ENCODE results near the gene CAMTA2. TPM values are rescaled to one million over a fixed set of nuclear protein-coding genes. Genes with fewer than 3 reads are reported as not detected.

CAMTA2 gene
- total RNA-seq, 1 experiment from 2014 or later: 9.2 TPM

DNA sequence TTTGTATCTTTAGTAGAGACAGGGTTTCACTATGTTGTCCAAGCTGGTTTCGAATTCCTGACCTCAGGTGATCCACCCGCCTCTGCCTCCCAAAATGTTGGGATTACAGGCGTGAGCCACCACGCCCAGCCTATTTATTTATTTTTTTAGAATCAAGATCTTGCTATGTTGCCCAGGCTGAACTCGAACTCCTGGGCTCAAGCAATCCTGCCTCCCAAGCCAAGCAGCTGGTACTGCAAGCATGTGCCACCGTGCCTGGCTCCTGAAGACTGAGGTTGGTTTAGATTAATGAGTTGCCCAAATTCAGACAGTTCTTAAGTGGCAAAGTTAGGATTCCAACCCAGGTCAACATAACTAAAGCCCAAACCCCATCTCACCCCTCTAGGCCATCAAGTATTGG lies 39.8 kb upstream of the CAMTA2 start:
- Mint-ChIP-seq H3K9me3 (no peaks in the 10 kb centered on the region), H3K4me3 (no peak overlapping the region), H3K27ac (no peak overlapping the region), H3K4me1 (no peaks in the 10 kb centered on the region), H3K27me3 (ENCODE audit: low read depth) (peaks cover 10% of the 10 kb centered on the region), H3K36me3 (peaks cover 13% of the 10 kb centered on the region)
- ATAC-seq (no peak), DNase-seq (ENCODE audit: low spot score) (no peak)
- ChIA-PET POLR2A (no interaction called here), CTCF (interaction anchor here (0.7 to 1.4 kb wide), 2 partner anchors 35 to 118 kb away, joined by 4 to 6 read pairs; no protein-coding TSS in a partner anchor)
- TF ChIP-seq ZNF121 (CRISPR knock-in tag; IDR thresholded peaks at IDR 0.05) (peak; percentile 87), TCF7 (CRISPR knock-in tag; IDR thresholded peaks at IDR 0.05; ENCODE audit: low read depth) (no peak)

DNA sequence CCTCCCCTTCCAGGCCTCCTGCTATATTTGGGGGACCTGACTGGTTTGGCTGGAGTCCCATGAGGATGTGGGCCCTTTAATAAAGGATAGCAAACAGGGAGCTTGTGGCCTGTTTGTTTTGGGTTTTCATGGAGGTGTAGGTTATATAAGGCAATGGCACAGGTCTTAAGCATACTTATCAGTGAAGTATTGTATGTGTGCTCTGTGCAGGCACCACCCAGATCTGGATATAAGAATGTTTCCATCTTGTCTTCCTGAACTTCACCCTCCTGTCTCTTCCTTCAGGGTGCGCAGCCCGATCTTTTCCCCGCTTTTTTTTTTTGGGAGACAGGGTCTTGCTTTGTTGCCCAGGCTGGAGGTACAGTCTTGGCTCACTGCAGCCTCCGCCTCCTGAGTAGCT lies 37.1 kb upstream of the CAMTA2 start:
- Mint-ChIP-seq H3K9me3 (no peaks in the 10 kb centered on the region), H3K27ac (no peak overlapping the region), H3K27me3 (ENCODE audit: low read depth) (no peaks in the 10 kb centered on the region), H3K4me1 (no peaks in the 10 kb centered on the region), H3K36me3 (peaks cover 36% of the 10 kb centered on the region), H3K4me3 (no peak overlapping the region)
- DNase-seq (ENCODE audit: low spot score) (no peak), ATAC-seq (no peak)
- TF ChIP-seq, protein P1, sequence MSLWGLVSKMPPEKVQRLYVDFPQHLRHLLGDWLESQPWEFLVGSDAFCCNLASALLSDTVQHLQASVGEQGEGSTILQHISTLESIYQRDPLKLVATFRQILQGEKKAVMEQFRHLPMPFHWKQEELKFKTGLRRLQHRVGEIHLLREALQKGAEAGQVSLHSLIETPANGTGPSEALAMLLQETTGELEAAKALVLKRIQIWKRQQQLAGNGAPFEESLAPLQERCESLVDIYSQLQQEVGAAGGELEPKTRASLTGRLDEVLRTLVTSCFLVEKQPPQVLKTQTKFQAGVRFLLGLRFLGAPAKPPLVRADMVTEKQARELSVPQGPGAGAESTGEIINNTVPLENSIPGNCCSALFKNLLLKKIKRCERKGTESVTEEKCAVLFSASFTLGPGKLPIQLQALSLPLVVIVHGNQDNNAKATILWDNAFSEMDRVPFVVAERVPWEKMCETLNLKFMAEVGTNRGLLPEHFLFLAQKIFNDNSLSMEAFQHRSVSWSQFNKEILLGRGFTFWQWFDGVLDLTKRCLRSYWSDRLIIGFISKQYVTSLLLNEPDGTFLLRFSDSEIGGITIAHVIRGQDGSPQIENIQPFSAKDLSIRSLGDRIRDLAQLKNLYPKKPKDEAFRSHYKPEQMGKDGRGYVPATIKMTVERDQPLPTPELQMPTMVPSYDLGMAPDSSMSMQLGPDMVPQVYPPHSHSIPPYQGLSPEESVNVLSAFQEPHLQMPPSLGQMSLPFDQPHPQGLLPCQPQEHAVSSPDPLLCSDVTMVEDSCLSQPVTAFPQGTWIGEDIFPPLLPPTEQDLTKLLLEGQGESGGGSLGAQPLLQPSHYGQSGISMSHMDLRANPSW (CRISPR knock-in tag; conservative IDR thresholded peaks at IDR 0.05; ENCODE audit: low read depth): no peak
- no peak for TF ChIP-seq ZNF219 (CRISPR knock-in tag; IDR thresholded peaks at IDR 0.05; ENCODE audit: borderline replicate concordance)
- TF ChIP-seq JAZF1 (CRISPR knock-in tag; IDR thresholded peaks at IDR 0.05): no peak
- TF ChIP-seq SOX15 (CRISPR knock-in tag; IDR thresholded peaks at IDR 0.05): no peak
- no peak for TF ChIP-seq RELA (CRISPR knock-in tag; IDR thresholded peaks at IDR 0.05; ENCODE audit: borderline replicate concordance)
- no peak for TF ChIP-seq KAT7 (CRISPR knock-in tag; IDR thresholded peaks at IDR 0.05; ENCODE audit: borderline replicate concordance)
- TF ChIP-seq SMAD3 (CRISPR knock-in tag; IDR thresholded peaks at IDR 0.05; ENCODE audit: borderline replicate concordance): no peak
- no peak for TF ChIP-seq IRF2 (CRISPR knock-in tag; IDR thresholded peaks at IDR 0.05; ENCODE audit: borderline replicate concordance, low read depth)
- POLR2A ChIA-PET: no interaction called here
- CTCF ChIA-PET: no interaction called here

DNA sequence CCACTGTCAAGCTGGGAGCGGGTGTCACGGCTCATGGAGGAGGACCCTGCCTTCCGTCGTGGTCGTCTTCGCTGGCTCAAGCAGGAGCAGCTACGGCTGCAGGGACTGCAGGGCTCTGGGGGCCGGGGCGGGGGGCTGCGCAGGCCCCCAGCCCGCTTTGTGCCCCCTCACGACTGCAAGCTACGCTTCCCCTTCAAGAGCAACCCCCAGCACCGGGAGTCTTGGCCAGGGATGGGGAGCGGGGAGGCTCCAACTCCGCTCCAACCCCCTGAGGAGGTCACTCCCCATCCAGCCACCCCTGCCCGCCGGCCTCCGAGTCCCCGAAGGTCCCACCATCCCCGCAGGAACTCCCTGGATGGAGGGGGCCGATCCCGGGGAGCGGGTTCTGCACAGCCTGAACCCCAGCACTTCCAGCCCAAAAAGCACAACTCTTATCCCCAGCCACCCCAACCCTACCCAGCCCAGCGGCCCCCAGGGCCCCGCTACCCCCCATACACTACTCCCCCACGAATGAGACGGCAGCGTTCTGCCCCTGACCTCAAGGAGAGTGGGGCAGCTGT lies 36.2 kb upstream of the CAMTA2 start:
- Mint-ChIP-seq H3K9me3 (no peaks in the 10 kb centered on the region), H3K27me3 (ENCODE audit: low read depth) (no peaks in the 10 kb centered on the region), H3K36me3 (peaks cover 36% of the 10 kb centered on the region), H3K27ac (peak overlapping the region; percentile 70; the same call in 1 of the 2 replicates), H3K4me1 (no peaks in the 10 kb centered on the region), H3K4me3 (no peak overlapping the region)
- ChIA-PET POLR2A (no interaction called here), CTCF (no interaction called here)
- no peak for DNase-seq (ENCODE audit: low spot score)
- TF ChIP-seq NFYB (CRISPR knock-in tag; conservative IDR thresholded peaks at IDR 0.05; ENCODE audit: low read depth) (no peak), ZNF121 (CRISPR knock-in tag; IDR thresholded peaks at IDR 0.05) (no peak), ATF6 (CRISPR knock-in tag; IDR thresholded peaks at IDR 0.05) (no peak)
- no peak for ATAC-seq

- POLR2A ChIA-PET: no interaction called here
- ATAC-seq: no peak
- no peak for DNase-seq (ENCODE audit: low spot score)
- Mint-ChIP-seq H3K4me3 (no peak overlapping the region), H3K27ac (no peak overlapping the region), H3K4me1 (no peaks in the 10 kb centered on the region), H3K36me3 (peaks cover 36% of the 10 kb centered on the region), H3K9me3 (no peaks in the 10 kb centered on the region), H3K27me3 (ENCODE audit: low read depth) (no peaks in the 10 kb centered on the region)
- CTCF ChIA-PET: interaction anchor here (0.7 to 1.7 kb wide), 2 partner anchors 9 to 42 kb away, joined by 6 read pairs; no protein-coding TSS in a partner anchor
- TF ChIP-seq TP53 (CRISPR knock-in tag; IDR thresholded peaks at IDR 0.05) (no peak), HMGXB4 (CRISPR knock-in tag; IDR thresholded peaks at IDR 0.05) (no peak), AR (CRISPR knock-in tag; IDR thresholded peaks at IDR 0.05) (no peak), SOX15 (CRISPR knock-in tag; IDR thresholded peaks at IDR 0.05) (no peak), MYBL2 (CRISPR knock-in tag; IDR thresholded peaks at IDR 0.05) (no peak), FOXK1 (CRISPR knock-in tag; IDR thresholded peaks at IDR 0.05) (no peak), MXD4 (CRISPR knock-in tag; IDR thresholded peaks at IDR 0.05; ENCODE audit: borderline replicate concordance) (no peak), ESRRA (CRISPR knock-in tag; IDR thresholded peaks at IDR 0.05; ENCODE audit: borderline replicate concordance) (no peak)
Observed at GRCh38 chr17:5022171-5022711, 34.8 kb upstream of the CAMTA2 start.
